Gastroesophageal sphincter (tissue), 4 donors: Measurements from ENCODE around the gene MRPL48. TPM values are rescaled to one million over a fixed set of nuclear protein-coding genes. Genes with fewer than 3 reads are reported as not detected.
"Not testable (repeated sequence)": the region's sequence is repeated elsewhere in the genome, so short reads cannot be mapped to it uniquely, and the experiment has no call there.

Experiments
- ATAC-seq: fragments of 150-250 bp; one replicate; pipeline ENCODE4 v1.9.1; 2016; ENCODE audit warnings: mild to moderate bottlenecking, moderate library complexity
- H3K27ac ChIP-seq, 4 donors: fragments of 200-600 bp; sonication (generic) in 3 of 4; 1 replicate in 3 of 4; 2 replicates in 1 of 4; pipeline ENCODE4 v1.5.1; 2016 to 2019
- H3K27me3 ChIP-seq: fragments of 200-600 bp; sonication (generic); one replicate; pipeline ENCODE4 v1.5.1; 2019
- H3K36me3 ChIP-seq, 2 donors: fragments of 200-600 bp; sonication (generic); one replicate each; pipeline ENCODE4 v1.5.1; 2019; ENCODE audit warnings: control low read depth in 1 of 2
- H3K4me1 ChIP-seq, 3 donors: fragments of 200-600 bp; sonication (generic); 1 replicate in 2 of 3; 2 replicates in 1 of 3; pipeline ENCODE4 v1.5.1; 2016 to 2019; ENCODE audit warnings: control low read depth in 2 of 3
- H3K4me3 ChIP-seq, 2 donors: fragments of 200-600 bp; sonication (generic); one replicate each; pipeline ENCODE4 v1.5.1; 2019; ENCODE audit warnings: mild to moderate bottlenecking in 1 of 2, moderate library complexity in 1 of 2
- H3K9me3 ChIP-seq, 3 donors: fragments of 200-600 bp; sonication (generic); one replicate each; pipeline ENCODE4 v1.5.1; 2017 to 2019; ENCODE audit warnings: control low read depth in 2 of 3
- EP300 ChIP-seq: sonication (generic); formaldehyde crosslinking; IDR thresholded peaks from one replicate; pipeline ENCODE4 v1.6.1; 2017; ENCODE audit warnings: antibody characterized with exemption, mild to moderate bottlenecking
- POLR2A ChIP-seq, 2 donors: fragments of 450-650 bp; IDR thresholded peaks; one replicate each; pipeline ENCODE4 v1.6.1; 2017; ENCODE audit warnings: antibody characterized with exemption in 2 of 2, mild to moderate bottlenecking in 2 of 2, moderate library complexity in 1 of 2
- POLR2AphosphoS5 ChIP-seq: sonication (generic); formaldehyde crosslinking; IDR thresholded peaks from one replicate; pipeline ENCODE4 v1.6.1; 2017; ENCODE audit warnings: antibody characterized with exemption
- WGBS, 2 donors: methylation state at CpG; one replicate each; pipeline ENCODE4 v1.1.5; 2018; ENCODE audit warnings: low coverage in 1 of 2; 5-methylcytosine and 5-hydroxymethylcytosine counted together
- total RNA-seq, 4 donors: library from RNA; depleted of rRNA; stranded (reverse); fragments of >200 nt; gene quantifications; one replicate each; pipeline ENCODE4 v1.1.0, GENCODE V29; 2016
- TF ChIP-seq, protein P1 (sequence below), 4 experiments: fragments of 200-600 bp in 2 of 4; fragments of 450-650 bp in 2 of 4; sonication (generic) in 1 of 4; IDR thresholded peaks; one replicate each; pipeline ENCODE4 v1.5.1; 2017 to 2019; ENCODE audit warnings: antibody characterized with exemption in 4 of 4, mild to moderate bottlenecking in 2 of 4, moderate library complexity in 2 of 4

Gene MRPL48
- total RNA-seq, 4 donors from 2014 or later, result 8.8 to 46.2 (median 22.2) TPM

DNA sequence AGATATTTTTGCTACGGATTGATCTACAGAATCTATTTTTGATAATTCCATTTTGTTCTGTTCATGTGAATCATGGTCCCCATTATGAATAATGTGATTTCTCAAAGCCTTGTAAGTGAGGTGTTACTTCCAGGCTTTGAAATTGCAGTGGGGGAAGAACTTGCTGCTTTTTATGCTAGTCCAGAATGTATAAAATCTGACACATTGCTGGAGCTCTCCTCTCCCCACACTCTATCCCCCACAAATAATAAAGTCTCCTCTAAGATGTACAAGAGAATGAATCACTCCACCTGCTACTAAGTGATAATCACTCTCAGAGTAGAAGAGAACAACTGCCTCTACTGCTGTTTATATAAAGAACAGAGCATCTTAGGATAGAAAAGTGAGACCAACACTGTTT is 20.9 kb upstream of the MRPL48 start:
- ATAC-seq, result no peak
- 56 to 71% methylated on average over 1 of the region's 1 CpG for WGBS, 2 donors

DNA sequence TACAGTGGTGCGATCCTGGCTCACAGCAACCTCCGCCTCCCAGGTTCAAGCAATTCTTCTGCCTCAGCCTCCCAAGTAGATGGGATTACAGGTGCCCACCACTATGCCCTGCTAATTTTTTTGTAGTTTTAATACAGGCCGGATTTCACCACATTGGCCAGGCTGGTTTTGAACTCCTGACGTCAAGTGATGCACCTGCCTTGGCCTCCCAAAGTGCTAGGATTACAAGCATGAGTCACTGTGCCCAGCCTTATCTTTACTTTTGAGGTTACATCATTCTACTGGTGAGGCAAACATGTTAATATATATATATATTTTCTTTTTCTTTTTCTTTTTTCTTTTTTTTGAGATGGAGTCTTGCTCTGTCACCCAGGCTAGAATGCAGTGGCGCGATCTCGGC is 16.9 kb upstream of the MRPL48 start:
- H3K4me1 ChIP-seq, H3K9me3 ChIP-seq, H3K27me3 ChIP-seq, ATAC-seq, H3K27ac ChIP-seq, H3K36me3 ChIP-seq, H3K4me3 ChIP-seq: not testable (repeated sequence)
- WGBS, 2 donors, result 95 to 100% methylated on average over 3 to 7 of the region's 7 CpGs

More for the DNA sequence above, 20.9 kb upstream of the MRPL48 start:
- peaks cover 7% of the 10 kb centered on the region for H3K27me3 ChIP-seq
- no peak overlapping the region for H3K4me3 ChIP-seq
- no peaks in the 10 kb centered on the region for H3K36me3 ChIP-seq
- H3K9me3 ChIP-seq, result no peaks in the 10 kb centered on the region
- no peaks in the 10 kb centered on the region for H3K4me1 ChIP-seq
- TF ChIP-seq POLR2AphosphoS5 (no peak), POLR2A (IDR thresholded peaks at IDR 0.05) (no peak), EP300 (no peak)
- TF ChIP-seq, protein P1, sequence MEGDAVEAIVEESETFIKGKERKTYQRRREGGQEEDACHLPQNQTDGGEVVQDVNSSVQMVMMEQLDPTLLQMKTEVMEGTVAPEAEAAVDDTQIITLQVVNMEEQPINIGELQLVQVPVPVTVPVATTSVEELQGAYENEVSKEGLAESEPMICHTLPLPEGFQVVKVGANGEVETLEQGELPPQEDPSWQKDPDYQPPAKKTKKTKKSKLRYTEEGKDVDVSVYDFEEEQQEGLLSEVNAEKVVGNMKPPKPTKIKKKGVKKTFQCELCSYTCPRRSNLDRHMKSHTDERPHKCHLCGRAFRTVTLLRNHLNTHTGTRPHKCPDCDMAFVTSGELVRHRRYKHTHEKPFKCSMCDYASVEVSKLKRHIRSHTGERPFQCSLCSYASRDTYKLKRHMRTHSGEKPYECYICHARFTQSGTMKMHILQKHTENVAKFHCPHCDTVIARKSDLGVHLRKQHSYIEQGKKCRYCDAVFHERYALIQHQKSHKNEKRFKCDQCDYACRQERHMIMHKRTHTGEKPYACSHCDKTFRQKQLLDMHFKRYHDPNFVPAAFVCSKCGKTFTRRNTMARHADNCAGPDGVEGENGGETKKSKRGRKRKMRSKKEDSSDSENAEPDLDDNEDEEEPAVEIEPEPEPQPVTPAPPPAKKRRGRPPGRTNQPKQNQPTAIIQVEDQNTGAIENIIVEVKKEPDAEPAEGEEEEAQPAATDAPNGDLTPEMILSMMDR (IDR thresholded peaks at IDR 0.05), result no peak
- H3K27ac ChIP-seq, result no peak overlapping the region

DNA sequence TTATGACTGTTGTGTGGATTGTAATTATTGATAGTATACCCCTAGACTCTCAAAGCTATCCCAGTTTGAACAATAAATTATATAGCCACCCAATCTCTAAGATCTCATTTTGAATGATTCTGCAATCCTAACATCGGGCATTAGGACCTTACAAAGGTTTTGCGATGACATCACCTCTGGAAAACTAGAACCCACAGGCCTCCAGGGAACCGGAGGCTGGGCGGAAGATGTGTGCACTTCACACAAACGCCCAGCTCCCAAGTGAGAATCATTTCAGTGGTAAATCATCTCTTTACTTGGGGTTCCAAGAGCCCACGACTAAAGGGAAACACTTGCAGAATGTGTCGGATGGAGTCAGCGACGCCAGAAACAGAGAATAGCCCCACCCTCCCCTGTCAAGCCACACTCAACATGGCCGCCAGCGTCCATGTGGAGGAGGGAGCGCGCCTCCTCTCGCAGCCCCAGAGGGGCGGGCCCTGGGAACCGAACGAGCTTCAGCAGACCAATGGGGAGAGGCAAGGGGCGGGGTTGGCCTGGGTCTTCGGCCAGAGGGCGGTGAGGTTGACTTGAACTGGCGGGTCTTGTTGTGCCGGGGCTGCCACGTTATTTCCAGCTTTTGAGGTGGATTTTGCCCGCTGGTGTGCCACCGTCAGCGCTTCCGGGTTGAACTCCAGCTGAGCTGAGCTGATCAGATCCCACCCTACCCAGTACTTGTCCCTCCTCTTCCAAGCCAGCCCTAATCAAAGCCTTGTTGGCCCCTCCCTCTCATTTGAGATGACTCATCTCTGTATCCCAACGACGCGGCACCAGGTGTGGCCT is 8.4 kb upstream of the MRPL48 start:
- H3K4me1 ChIP-seq, result peaks cover 0 to 9% (median 0%) of the 10 kb centered on the region in 3 donors
- peak overlapping the region; percentile 47 to 69 for H3K4me3 ChIP-seq
- no peaks in the 10 kb centered on the region for H3K9me3 ChIP-seq
- ATAC-seq, result peak; percentile 100
- no peaks in the 10 kb centered on the region for H3K27me3 ChIP-seq
- H3K36me3 ChIP-seq, result no peaks in the 10 kb centered on the region
- peak overlapping the region; percentile 86 to 96 (median 90) for H3K27ac ChIP-seq
- TF ChIP-seq POLR2AphosphoS5, result peak; percentile 98
- TF ChIP-seq, protein P1 (IDR thresholded peaks at IDR 0.05), result peak in 1 of 4 experiments; percentile 4
- peak in 1 of 2 donors; percentile 39 for TF ChIP-seq POLR2A (IDR thresholded peaks at IDR 0.05)
- no peak for TF ChIP-seq EP300
- WGBS, 2 donors, result 0 to 2% methylated on average over 10 to 16 of the region's 30 CpGs

DNA sequence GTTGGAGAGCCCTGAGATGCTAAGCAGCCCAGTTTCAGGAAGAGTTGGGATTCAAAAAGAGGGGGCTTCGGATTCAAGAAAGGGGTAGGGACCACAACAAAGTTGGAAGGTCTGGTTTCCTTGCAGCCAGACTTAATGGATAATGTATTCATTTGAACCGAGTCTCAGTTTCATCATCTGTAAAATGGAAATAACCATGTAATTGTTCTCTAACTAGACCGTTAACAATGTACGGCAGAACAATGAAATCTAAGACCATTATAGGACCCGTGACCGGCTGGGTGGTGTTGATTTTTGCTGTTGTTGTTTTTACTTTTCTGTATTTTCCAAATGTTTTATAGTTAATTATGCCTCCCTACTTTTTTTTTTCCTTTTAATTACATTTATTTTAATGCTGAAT is 6.4 kb upstream of the MRPL48 start:
- TF ChIP-seq POLR2A (IDR thresholded peaks at IDR 0.05) (no peak), POLR2AphosphoS5 (no peak), EP300 (no peak)
- TF ChIP-seq, protein P1 (IDR thresholded peaks at IDR 0.05), result no peak
- 85 to 89% methylated on average over 6 of the region's 6 CpGs for WGBS, 2 donors
- no peak overlapping the region for H3K27ac ChIP-seq
- H3K4me1 ChIP-seq, result peaks cover 0 to 9% (median 0%) of the 10 kb centered on the region in 3 donors
- H3K9me3 ChIP-seq, result no peaks in the 10 kb centered on the region
- ATAC-seq, result no peak
- no peaks in the 10 kb centered on the region for H3K27me3 ChIP-seq
- H3K36me3 ChIP-seq, result no peaks in the 10 kb centered on the region
- H3K4me3 ChIP-seq, result no peak overlapping the region

DNA sequence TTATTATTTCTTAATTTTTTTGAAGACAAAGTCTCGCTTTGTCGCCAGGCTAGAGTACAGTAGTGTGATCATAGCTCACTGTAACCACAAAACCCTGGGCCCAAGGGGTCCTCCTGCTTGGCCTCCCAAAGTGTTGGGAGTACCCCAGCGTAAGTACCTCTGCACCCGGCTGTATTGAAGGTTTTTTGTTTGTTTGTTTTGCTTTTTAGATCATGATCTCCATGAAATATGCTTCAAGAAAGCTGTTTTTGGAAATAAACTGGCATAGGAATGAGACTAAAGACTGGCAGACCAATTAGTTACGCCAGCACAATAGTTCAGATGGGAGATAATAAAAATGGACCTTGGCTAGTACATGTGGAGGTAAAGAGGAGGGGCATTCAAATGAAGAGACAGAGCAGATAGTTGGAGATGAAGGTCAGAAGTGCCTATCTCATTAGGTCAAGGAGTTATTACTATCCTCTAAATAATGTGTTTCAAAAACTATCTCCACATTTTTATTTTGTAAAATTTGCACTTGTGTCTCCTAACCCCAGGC is 4.1 kb upstream of the MRPL48 start:
- TF ChIP-seq EP300, result no peak
- TF ChIP-seq POLR2A (IDR thresholded peaks at IDR 0.05), result no peak
- Histone ChIP-seq H3K4me1 (peaks cover 0 to 23% (median 6%) of the 10 kb centered on the region in 3 donors), H3K9me3 (no peaks in the 10 kb centered on the region), H3K36me3 (no peaks in the 10 kb centered on the region), H3K27ac (no peak overlapping the region), H3K4me3 (no peak overlapping the region), H3K27me3 (no peaks in the 10 kb centered on the region)
- ATAC-seq, result no peak
- 79 to 91% methylated on average over 5 of the region's 5 CpGs for whole genome bisulfite sequencing, 2 donors
